Fibroblast of the aortic adventitia (primary cell): ENCODE measurements around the gene PDE1C. TPM values are rescaled to one million over a fixed set of nuclear protein-coding genes. Genes with fewer than 3 reads are reported as not detected.
A peak's percentile ranks its signal among the peaks of the same experiment; 100 is the strongest.

Experiments
- DNase-seq: peaks from one replicate; pipeline ENCODE4 v3.0.0-alpha.2; 2010; ENCODE audit warnings: low read depth
- H3K4me3 ChIP-seq: 2 replicates; pipeline ENCODE4 v1.5.1; 2011; ENCODE audit warnings: low read depth, mild to moderate bottlenecking, control low read depth, low read length, moderate library complexity
- total RNA-seq: library from RNA; depleted of rRNA; stranded (reverse); fragments of >200 nt; gene quantifications from 2 replicates; pipeline ENCODE4 v1.2.3, GENCODE V29; 2012; ENCODE audit warnings: low replicate concordance
- TF ChIP-seq, protein P1 (sequence below): IDR thresholded peaks from 2 replicates; pipeline ENCODE4 v1.5.1; 2011; ENCODE audit warnings: mild to moderate bottlenecking, low read length, control low read depth, inconsistent platforms; ENCODE audit not compliant: insufficient read depth

PDE1C gene
- total RNA-seq, 1 donor, result 7.4 TPM

DNA sequence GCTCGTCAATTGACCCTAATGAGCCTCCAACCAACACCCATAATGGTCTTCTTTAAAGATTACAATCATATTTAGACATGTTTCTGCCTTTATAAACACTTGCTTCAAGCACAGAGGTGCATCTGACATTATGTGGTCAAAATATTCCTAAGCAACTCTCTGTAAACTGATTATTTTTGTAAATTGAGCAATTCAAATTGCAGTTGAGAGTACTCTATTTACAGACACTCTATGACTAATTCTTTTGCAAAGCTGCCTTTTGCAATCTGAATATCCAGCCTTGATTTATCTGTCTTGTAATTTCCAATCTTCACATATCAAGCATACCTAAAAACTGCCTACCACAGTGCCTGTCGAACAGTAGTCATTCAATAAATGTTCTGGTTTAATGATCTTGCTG is 112.0 kb downstream of the PDE1C start:
- DNase-seq, result peak; percentile 33
- H3K4me3 ChIP-seq, result no peak overlapping the region
- TF ChIP-seq, protein P1, sequence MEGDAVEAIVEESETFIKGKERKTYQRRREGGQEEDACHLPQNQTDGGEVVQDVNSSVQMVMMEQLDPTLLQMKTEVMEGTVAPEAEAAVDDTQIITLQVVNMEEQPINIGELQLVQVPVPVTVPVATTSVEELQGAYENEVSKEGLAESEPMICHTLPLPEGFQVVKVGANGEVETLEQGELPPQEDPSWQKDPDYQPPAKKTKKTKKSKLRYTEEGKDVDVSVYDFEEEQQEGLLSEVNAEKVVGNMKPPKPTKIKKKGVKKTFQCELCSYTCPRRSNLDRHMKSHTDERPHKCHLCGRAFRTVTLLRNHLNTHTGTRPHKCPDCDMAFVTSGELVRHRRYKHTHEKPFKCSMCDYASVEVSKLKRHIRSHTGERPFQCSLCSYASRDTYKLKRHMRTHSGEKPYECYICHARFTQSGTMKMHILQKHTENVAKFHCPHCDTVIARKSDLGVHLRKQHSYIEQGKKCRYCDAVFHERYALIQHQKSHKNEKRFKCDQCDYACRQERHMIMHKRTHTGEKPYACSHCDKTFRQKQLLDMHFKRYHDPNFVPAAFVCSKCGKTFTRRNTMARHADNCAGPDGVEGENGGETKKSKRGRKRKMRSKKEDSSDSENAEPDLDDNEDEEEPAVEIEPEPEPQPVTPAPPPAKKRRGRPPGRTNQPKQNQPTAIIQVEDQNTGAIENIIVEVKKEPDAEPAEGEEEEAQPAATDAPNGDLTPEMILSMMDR, result no peak

DNA sequence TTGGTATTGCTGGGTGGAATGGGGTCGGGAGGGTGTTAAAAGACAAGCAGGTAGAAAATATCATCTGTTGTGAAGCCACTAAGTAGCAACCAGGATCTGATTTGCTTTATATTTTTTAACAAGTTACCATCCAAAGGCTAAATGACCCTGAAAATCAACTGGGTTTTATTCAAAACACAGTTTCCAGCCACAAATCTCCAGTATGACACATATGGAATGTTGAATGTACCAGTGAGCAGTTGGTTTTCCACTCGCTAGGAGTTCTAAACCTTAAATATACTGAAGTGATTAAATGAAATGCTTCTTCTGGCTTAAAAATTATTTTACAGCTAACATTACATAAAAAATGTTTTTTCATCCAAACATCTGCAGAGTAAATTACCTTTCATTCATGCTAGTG is 112.5 kb downstream of the PDE1C start:
- H3K4me3 ChIP-seq, result no peak overlapping the region
- TF ChIP-seq, protein P1, result no peak
- no peak for DNase-seq

DNA sequence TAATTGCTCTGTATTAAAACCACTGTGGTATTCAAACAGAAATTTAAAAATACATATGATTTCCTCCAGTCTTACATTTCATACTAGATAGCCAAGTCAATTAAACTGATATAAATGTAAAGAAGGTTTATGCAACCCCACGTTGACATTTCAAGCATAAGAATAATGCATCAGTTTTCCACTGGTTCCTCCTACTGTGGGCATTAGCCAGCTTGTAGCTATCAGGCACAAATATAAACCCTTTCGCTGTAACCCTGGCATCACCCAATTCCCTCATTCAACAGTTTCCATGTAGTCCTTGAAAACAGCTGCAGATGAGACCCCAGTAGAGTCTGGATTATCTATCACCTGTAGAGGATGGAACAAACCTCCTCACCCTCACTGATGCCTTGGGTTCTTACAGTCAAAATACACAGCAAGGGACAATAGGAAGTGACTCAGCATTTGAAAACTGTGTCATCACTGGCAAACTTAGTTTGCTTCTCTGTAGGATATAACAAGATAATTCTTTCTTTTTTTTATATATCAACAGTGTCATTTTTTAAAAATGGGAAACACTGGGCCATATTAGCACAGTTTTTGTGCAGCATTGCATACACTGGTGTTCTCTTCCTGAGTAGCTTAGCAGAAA is 113.0 kb downstream of the PDE1C start:
- no peak for DNase-seq
- TF ChIP-seq, protein P1, result no peak
- no peak overlapping the region for H3K4me3 ChIP-seq

- TF ChIP-seq, protein P1, result no peak
- no peak for DNase-seq
- H3K4me3 ChIP-seq, result no peak overlapping the region
Observed at GRCh38 chr7:31955641-31956040, 114.6 kb downstream of the PDE1C start.

GRCh38 chr7:31955021-31955420 is 115.2 kb downstream of the PDE1C start:
- DNase-seq, result no peak
- H3K4me3 ChIP-seq, result no peak overlapping the region
- TF ChIP-seq, protein P1, result no peak

DNA sequence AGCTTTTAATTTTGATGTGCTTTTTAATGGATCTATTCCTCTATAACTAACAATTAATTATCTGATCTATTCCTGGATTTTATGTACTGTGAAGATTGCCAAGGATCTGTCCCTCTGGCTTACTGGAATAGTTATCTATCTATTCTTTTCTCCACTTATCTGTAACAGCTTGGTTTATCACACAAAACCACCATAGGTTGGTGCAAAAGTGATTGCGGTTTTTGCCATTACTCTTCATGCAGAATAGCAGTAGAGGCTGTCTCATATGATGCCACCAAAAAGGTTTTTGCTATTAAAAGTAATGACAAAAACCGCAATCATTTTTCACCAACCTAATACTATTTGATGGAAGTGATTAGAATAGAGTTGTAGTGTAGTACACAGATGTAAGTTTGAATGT is 115.7 kb downstream of the PDE1C start:
- DNase-seq, result no peak
- TF ChIP-seq, protein P1, result no peak
- no peak overlapping the region for H3K4me3 ChIP-seq

GRCh38 chr7:31953432-31953831 is 116.8 kb downstream of the PDE1C start:
- TF ChIP-seq, protein P1, result no peak
- no peak for DNase-seq
- H3K4me3 ChIP-seq, result no peak overlapping the region
